Measurements from ENCODE around the gene LRRFIP1.

- TF ChIP-seq CTCF (IDR thresholded peaks at IDR 0.05; ENCODE audit: insufficient read depth, low read length) (no peak), POLR2AphosphoS5 (IDR thresholded peaks at IDR 0.05; ENCODE audit: low read depth) (no peak), REST (IDR thresholded peaks at IDR 0.05; ENCODE audit: insufficient replicate concordance, low read depth) (no peak), GABPA (IDR thresholded peaks at IDR 0.05; ENCODE audit: low read depth) (no peak)
Measured at GRCh38 chr2:237760506-237761502, 133.4 kb downstream of the LRRFIP1 start.
